ENCODE data around the gene ZNF511.

ZNF511 gene

DNA sequence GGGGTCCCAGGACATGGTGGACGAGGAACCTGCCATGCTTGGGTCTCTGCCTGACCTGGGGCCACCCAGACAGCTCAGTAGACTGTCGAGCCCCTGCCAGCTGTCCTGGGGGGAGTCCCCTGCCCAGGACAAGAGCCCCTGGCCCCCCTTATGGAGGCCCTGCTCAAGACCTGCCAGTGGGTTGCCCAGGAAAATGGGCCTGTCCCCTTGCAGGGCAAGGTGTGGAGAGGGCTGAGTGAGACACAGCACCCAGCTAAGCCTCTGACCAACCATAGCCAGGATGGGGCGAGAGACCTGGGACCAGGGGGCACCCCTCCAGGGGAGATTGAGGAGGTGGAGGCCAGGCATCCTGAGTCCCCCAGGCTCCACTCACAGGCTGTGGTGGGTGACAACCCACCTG, 47.3 kb downstream of the ZNF511 start:
- no peak for DNase-seq

DNA sequence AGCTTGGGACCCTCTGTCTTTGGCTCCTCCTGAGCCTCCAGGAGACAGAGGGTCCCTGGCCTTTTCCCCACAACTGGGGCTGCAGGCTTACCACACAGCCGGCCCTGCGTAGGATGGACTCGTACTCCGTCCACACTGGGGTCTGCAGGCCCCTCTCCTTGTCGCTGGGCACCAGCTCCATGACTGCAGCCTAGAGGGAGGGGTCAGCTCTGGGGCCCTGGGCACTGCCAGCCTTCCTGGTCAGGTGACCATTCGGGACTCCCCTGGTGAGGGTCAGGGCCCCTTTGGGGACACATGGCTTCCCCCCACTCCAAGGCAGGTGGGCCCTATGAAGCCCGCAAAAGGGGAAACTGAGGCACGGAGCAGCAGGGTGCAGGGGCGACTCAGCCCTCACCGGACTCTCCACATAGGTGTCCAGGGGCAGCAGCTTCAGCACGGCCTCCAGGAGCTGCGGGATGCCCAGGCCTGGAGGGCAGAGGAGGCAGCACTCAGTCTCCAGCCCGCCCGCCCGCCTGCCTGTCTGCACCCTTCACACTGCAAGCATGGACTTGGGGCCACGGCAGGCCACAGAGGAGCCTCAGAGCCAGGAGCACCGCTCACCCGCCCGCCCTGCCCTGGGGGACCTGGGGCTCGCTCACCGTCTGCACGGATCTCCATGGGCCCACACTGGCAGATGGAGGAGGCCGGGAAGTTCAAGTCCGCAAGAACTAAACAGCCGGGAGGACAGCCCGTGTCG, 48.0 kb downstream of the ZNF511 start:
- no peak for DNase-seq

DNA sequence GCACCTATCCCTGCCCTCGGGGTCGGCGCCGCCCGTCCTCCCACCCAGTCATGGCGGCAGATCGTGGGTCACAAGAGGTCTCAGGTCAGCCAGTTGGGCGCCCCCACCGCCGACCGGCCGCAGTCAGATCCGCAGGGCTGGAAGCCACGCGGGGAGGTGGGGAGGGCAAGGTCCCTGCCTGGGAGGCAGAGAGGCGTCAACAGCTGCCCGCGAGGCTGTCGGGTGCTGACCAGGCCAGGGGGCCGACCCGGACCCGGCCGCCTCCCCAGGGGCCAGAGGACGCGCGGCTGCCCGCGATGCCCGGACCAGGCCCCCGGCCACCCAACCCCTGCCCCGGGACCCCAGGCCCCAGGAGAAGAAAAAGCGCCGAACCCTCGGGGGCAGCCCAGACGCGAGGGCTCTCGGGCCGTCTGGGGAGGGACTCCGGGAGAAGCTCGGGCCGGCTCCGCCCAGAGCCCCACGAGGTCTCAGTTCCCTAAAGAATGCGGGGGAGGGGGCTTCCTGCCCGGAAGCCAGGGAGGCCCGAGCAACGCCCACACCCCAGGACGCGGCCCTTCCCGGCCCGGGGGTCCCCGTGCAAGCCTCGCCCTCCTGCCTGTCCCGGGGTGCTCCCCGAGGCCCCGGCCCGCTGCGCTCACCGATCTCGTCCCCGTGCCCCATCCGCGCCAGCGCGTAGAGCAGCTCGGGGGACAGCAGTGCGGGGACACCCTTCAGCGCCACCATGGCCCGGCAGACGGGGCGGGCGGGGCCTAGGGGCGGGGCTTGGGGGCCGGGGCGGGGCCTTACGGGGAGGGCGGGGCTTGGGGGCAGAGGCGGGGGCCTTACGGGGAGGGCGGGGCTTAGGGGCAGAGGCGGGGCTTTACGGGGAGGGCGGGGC, 48.8 kb downstream of the ZNF511 start, which contains the start of gene FUOM:
FUOM (minus strand) TSS at position 735 of the 877 bp plus-strand sequence; CDS start at position 723, 12 bp downstream.
- peak; percentile 9 for DNase-seq

DNA sequence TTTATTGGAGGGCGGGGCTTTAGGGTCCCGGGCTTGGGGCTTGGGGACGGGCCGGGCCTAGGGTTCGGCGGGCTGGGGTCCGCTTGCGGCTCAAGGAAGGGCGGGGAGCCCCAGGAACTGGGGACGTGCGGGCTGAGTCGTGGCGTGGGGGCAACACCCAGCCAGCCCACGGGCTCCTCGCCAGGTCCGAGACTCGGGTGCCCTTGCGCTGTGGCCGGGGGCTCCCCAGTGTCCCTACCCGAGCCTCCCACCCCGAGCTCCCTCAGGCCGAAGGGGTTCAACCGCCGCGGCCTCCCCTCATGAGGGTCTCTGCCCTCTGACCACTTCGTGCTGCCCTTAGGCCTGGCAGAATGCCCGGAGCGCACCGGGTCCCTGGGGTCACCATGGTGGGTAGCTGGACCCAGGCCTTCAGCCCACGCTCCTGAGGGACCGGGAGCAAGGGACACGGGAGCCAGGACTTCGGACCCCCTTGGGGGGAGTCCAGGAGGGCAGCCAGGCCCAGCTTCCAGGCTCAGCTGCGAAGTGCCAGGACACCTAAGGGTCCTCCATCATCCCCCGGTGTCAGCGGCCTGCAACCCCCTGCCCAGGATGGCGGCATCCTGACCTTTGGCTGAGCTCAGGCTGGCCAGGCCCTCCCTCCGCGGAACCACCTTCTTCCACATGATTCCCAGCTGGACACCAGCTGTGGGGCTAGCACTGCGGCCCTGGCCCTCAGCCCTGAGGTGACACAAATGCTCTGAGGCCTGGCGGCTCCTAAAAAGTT, 49.6 kb downstream of the ZNF511 start:
- no peak for DNase-seq

DNA sequence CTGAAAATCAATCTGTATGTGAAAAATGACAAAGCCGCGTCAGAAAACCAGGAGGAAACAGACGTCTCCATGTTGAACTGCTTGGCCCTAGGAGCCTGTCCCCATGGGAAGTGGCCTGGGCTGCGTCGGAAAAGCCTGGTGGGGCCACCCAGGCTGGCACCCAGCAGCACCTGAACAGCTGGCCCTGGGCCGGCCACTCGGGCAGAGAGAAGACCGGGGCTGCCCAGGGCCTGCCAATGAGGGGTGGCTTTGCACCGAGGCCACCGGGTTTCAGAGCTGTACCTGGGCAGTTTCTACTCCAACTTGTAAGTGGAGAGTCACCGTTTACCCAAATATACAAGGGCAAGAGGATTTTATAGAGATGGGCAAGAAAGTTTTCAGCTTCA, 50.2 kb downstream of the ZNF511 start:
- DNase-seq: no peak

DNA sequence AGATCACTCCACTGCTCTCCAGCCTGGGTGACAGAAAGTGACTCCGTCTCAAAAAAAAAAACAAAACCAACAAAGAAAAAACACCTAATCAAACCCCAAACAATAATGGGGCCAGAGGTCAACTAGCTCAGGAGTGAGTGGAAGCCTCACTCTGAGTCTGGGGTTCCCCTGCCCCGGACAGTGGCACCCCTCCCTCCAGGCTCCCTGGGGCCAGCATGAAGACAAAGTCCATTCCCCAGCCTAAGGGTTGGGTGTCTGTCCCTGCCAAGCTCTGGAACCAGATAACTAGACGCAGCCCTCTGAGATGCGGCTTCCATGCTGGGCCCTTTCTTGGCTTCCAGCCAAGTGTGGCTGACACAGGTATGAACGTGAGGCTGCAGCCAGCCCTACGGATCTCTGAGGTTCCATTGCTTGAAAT, 50.8 kb downstream of the ZNF511 start:
- DNase-seq: no peak

DNA sequence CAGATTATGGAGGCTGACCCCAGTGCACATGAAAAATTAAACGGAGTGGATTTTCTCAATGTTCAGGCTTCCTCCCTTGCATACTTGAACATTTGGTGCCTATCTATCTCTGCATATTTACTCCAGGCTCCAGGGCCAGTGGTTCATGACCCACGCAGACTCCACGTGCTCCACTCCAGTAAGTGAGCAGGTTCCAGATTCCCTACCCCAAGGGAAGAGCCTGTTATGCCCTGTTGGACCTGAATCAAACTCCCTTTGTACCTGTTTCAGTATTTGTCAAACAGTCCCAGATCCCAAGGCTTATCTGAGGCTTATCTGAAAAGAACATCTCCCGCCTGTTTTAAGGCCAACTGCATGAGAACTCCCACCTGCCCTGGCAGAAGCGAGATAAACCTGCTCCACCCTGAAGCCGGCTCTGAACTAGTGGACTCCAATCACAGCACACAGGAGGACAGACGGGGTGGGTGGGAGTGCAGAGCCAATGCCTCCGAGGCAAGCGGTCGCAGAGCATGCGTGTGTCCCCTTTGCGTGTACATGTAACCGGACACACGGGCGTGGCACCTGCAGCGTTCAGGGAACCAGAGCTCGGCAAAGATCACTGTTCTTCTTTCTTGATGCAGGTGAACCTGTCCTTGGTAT, 51.4 kb downstream of the ZNF511 start:
- DNase-seq: no peak

DNA sequence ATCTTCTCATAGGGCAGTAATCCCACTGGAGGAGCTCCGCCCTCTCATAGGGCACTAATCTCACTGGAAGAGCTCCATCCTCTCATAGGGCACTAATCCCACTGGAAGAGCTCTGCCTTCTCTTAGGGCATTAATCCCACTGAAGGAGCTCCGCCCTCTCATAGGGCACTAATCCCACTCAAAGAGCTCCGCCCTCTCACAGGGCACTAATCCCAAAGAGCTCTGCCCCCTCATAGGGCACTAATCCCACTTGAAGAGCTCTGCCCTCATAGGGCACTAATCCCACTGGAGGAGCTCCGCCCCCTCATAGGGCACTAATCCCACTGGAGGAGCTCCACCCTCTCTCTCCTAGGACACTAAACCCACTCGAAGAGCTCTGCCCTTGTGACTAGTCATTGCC, 52.5 kb downstream of the ZNF511 start:
- DNase-seq: no peak

DNA sequence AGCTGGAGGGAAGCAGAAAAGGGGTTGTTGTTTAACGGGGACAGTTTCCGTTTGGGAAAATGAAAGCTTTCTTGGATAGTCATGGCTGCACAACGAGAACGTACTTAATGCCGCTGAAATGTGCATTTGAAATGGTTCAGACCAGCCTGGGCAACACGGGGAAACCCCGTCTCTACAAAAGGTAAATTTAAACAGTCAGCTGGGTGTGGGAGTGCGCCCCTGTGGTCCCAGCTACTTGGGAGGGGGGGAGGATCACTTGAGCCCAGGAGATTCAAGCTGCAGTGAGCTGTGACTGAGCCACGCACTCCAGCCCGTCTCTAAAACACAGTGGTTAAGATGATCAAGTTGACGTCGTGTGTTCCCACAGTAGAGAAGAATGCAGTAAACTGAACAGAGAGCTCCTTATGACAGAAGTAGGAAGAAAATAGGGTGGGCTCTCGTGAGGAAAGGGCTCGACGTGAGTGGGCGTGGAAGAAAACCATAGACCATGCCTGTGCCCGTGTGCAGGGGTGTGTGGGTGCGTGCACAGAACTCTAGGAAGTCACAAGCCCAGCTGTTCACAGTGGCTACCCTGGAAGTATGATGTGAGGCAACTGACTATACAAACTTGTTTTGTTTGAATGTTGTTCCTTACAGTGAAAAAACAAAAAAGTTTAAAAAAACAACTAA, 53.2 kb downstream of the ZNF511 start:
- no peak for DNase-seq

Data from HCEC 1CT (cell line).